Measurements from ENCODE around the gene NRXN2. TPM values are rescaled to one million over a fixed set of nuclear protein-coding genes. Genes with fewer than 3 reads are reported as not detected.
A peak's percentile ranks its signal among the peaks of the same experiment; 100 is the strongest.

NRXN2 gene
- 9.8 to 14.0 TPM (median 12.0 TPM) in 3 replicates for total RNA-seq

DNA sequence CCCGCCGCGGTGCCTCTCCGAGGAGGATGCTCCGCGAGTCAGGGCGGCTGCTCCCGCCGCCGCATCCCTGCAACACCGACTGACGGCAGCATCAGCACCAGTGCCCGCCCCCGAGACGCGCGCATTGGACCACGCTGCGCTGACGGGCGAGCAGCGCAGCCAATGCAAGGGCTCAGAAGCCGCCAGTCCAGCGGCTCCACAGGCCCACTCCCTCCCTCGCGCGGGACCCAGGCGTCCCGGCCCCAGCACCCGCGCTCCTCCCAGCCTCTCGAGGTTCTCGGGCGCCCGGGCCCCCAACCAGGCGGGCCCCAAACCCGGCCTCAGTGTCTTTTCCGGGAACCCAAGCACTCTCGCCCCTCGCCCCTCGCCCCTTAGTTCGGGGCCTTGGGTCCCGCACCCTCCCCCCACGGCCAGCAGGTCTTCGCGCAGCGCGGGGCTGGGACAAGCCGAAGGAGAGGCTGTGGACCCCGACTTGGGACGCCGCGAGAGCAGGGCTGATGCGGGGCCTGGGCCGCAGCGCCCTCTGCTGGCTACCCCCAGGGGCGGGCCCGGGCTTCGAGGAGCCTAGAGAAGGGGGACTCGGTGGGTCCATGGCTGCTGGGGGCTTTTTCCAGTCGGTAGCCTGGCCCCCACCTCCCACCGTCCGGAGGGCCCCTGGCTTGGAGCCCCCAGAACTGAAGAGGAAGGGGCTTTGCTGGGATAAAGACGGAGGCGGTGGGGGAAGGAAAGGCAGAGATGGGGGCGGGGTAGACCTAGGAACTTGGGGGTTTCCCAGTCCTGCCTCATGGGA, at the start of gene NRXN2:
Gene NRXN2 (minus strand): TSS at position 81 of the 790 bp plus-strand sequence. CDS start 9,498 bp downstream, outside the sequence.
- H3K36me3 Mint-ChIP-seq = no peaks in the 10 kb centered on the region
- DNase-seq (ENCODE audit: low spot score in 2 of 2, unreplicated experiment in 2 of 2) = peak; percentile 71 to 88
- TF ChIP-seq, protein P1, sequence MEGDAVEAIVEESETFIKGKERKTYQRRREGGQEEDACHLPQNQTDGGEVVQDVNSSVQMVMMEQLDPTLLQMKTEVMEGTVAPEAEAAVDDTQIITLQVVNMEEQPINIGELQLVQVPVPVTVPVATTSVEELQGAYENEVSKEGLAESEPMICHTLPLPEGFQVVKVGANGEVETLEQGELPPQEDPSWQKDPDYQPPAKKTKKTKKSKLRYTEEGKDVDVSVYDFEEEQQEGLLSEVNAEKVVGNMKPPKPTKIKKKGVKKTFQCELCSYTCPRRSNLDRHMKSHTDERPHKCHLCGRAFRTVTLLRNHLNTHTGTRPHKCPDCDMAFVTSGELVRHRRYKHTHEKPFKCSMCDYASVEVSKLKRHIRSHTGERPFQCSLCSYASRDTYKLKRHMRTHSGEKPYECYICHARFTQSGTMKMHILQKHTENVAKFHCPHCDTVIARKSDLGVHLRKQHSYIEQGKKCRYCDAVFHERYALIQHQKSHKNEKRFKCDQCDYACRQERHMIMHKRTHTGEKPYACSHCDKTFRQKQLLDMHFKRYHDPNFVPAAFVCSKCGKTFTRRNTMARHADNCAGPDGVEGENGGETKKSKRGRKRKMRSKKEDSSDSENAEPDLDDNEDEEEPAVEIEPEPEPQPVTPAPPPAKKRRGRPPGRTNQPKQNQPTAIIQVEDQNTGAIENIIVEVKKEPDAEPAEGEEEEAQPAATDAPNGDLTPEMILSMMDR (IDR thresholded peaks at IDR 0.05; ENCODE audit: unreplicated experiment) = peak; percentile 88
- no peak within 1 kb of the TSS for H3K27ac Mint-ChIP-seq
- peaks cover 82% of the 10 kb centered on the region for H3K27me3 Mint-ChIP-seq (ENCODE audit: low read depth)
- no peaks in the 10 kb centered on the region for H3K9me3 Mint-ChIP-seq
- peak within 1 kb of the TSS; percentile 58 for H3K4me3 Mint-ChIP-seq
- H3K4me1 Mint-ChIP-seq = no peaks in the 10 kb centered on the region

DNA sequence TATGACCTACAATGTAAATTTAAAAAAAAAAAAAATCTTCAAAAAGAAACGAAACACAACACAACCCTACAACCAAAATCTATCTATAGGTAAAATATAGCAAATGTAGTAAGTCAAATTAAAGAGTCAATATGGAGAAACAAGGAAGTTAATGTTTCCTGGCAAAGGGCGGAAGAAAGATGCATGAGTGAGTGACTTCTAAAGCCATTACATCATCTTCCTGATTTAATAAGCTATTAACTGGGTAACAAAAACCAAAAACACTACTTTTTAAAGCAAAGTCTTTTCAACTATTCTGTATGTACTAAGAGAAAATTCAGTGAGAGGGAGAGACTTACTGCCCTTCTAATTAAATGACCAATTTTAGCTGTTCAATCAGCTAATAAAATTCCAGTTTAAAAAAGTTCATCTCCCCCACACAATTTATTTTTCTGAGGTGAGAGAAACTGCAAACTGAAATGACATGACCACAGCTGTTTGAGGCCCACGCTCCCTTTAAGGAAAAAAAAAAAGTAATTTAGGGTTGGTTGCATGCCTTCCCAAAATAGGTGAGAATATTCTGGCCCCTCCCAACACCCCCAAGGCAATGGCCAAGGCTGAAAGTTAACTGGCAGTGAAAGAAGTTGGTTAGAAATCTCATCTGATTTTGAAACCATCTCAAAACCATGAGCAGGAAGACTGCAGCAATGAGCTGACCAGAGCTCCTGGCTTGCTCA, 49.5 kb upstream of the NRXN2 start:
- H3K4me3 Mint-ChIP-seq = no peak overlapping the region
- DNase-seq (ENCODE audit: low spot score in 2 of 2, unreplicated experiment in 2 of 2) = no peak
- H3K36me3 Mint-ChIP-seq = peaks cover 70% of the 10 kb centered on the region
- no peaks in the 10 kb centered on the region for H3K27me3 Mint-ChIP-seq (ENCODE audit: low read depth)
- TF ChIP-seq, protein P1 (IDR thresholded peaks at IDR 0.05; ENCODE audit: unreplicated experiment) = no peak
- H3K9me3 Mint-ChIP-seq = no peaks in the 10 kb centered on the region
- no peak overlapping the region for H3K27ac Mint-ChIP-seq
- peaks cover 21% of the 10 kb centered on the region for H3K4me1 Mint-ChIP-seq

DNA sequence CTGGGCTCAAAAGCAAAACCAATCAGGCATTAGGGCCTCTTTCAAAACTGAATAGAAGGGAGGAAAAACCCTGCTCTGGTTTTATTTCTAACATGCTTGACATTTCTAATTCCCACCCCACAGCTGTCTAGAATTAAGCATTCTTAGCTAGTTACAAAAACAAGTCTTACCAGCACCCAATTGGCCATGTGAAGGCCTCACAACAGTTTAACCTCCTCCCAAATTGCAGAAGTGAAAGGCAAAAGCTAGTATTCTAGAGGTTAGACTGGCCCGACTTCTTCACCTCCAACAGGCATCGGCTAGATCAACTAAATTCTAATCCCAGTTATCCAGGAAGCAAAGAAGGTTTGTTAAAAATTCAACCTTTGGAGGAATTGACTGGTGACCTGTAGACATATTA, 48.9 kb upstream of the NRXN2 start:
- H3K4me1 Mint-ChIP-seq = peaks cover 15% of the 10 kb centered on the region
- H3K9me3 Mint-ChIP-seq = no peaks in the 10 kb centered on the region
- DNase-seq (ENCODE audit: low spot score in 2 of 2, unreplicated experiment in 2 of 2) = no peak
- H3K4me3 Mint-ChIP-seq = no peak overlapping the region
- no peaks in the 10 kb centered on the region for H3K27me3 Mint-ChIP-seq (ENCODE audit: low read depth)
- H3K27ac Mint-ChIP-seq = no peak overlapping the region
- H3K36me3 Mint-ChIP-seq = peaks cover 69% of the 10 kb centered on the region
- TF ChIP-seq, protein P1 (IDR thresholded peaks at IDR 0.05; ENCODE audit: unreplicated experiment) = no peak

DNA sequence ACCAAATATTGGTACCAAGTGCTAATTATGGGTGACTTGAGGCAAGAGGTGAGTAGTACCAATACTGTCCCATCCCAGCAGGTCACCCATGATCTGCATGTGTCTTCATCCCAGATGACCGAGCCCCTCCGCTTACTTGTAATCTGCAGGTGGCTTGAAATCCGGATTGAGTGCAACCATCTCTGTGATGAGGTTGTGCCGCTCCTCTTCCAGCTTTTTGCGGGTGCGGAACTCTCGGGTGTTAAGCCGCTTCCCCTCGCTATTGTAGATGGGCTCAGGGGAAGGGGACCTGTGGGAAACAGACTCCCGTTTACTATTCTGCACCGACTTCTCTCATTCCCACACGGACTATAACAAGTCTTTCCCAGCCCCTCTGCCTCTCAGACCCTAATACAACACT, 47.1 kb upstream of the NRXN2 start:
- Mint-ChIP-seq H3K27ac (no peak overlapping the region), H3K27me3 (ENCODE audit: low read depth) (no peaks in the 10 kb centered on the region), H3K36me3 (peaks cover 59% of the 10 kb centered on the region), H3K4me3 (no peak overlapping the region), H3K9me3 (no peaks in the 10 kb centered on the region), H3K4me1 (peaks cover under 1% of the 10 kb centered on the region)
- TF ChIP-seq, protein P1 (IDR thresholded peaks at IDR 0.05; ENCODE audit: unreplicated experiment) = no peak
- DNase-seq (ENCODE audit: low spot score in 2 of 2, unreplicated experiment in 2 of 2) = no peak

DNA sequence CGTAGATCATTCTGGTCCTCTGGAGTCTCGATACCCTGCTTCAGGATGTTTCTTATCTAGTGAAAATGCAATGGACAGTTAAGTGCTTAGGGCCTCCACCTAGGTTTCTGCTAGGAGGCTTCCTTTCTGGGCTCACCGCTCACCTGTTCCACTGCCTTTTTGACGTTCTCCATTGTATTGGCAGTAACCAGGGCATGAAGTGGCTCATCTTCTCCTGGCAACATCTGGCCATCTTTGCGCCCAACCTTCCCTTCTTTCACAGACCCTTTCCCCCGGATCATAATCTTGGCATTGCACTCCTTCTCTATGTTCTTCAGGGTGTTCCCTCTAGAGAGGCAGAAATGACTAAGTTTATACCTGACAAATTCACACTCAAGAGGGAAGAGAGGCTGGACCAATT, 46.3 kb upstream of the NRXN2 start:
- DNase-seq (ENCODE audit: low spot score in 2 of 2, unreplicated experiment in 2 of 2) = no peak
- TF ChIP-seq, protein P1 (IDR thresholded peaks at IDR 0.05; ENCODE audit: unreplicated experiment) = no peak
- Mint-ChIP-seq H3K27ac (no peak overlapping the region), H3K4me1 (no peaks in the 10 kb centered on the region), H3K9me3 (no peaks in the 10 kb centered on the region), H3K27me3 (ENCODE audit: low read depth) (no peaks in the 10 kb centered on the region), H3K4me3 (no peak overlapping the region), H3K36me3 (peaks cover 63% of the 10 kb centered on the region)
